Right atrium auricular region (tissue), 2 donors: ENCODE results near the gene TPST2. TPM values are rescaled to one million over a fixed set of nuclear protein-coding genes. Genes with fewer than 3 reads are reported as not detected.
"Not testable (repeated sequence)": the region's sequence is repeated elsewhere in the genome, so short reads cannot be mapped to it uniquely, and the experiment has no call there.

ENCODE experiments used
- DNase-seq: peaks from one replicate; pipeline ENCODE4 v3.0.0-alpha.2; 2019; ENCODE audit warnings: low spot score
- H3K27ac ChIP-seq, 2 donors: fragments of 200-600 bp; sonication (generic); 1 replicate in 1 of 2; 2 replicates in 1 of 2; pipeline ENCODE4 v1.5.1; 2016 to 2019
- H3K27me3 ChIP-seq, 2 donors: fragments of 200-600 bp; sonication (generic); one replicate each; pipeline versions ENCODE4 v1.5.1 to v1.6.0; 2017 to 2019
- H3K36me3 ChIP-seq: fragments of 200-600 bp; sonication (generic); one replicate; pipeline ENCODE4 v1.5.1; 2016
- H3K4me1 ChIP-seq, 2 donors: fragments of 200-600 bp; sonication (generic); one replicate each; pipeline versions ENCODE4 v1.5.1 to v1.6.0; 2017 to 2019
- H3K4me3 ChIP-seq, 2 donors: fragments of 200-600 bp; sonication (generic); 1 replicate in 1 of 2; 2 replicates in 1 of 2; pipeline ENCODE4 v1.5.1; 2017 to 2019; ENCODE audit warnings: mild to moderate bottlenecking in 1 of 2, moderate library complexity in 1 of 2
- H3K9me3 ChIP-seq, 2 donors: fragments of 200-600 bp; sonication (generic); one replicate each; pipeline ENCODE4 v1.5.1; 2019
- total RNA-seq, 2 donors: library from RNA; depleted of rRNA; stranded (reverse); fragments of >200 nt; gene quantifications; one replicate each; pipeline ENCODE4 v1.1.0, GENCODE V29; 2016
- TF ChIP-seq, protein P1 (sequence below), 2 donors: fragments of 200-600 bp; sonication (generic); IDR thresholded peaks; one replicate each; pipeline ENCODE4 v1.5.1; 2019; ENCODE audit warnings: antibody characterized with exemption in 2 of 2

The TPST2 gene
- total RNA-seq, 2 donors from 2014 or later: 63.4 to 104 TPM

DNA sequence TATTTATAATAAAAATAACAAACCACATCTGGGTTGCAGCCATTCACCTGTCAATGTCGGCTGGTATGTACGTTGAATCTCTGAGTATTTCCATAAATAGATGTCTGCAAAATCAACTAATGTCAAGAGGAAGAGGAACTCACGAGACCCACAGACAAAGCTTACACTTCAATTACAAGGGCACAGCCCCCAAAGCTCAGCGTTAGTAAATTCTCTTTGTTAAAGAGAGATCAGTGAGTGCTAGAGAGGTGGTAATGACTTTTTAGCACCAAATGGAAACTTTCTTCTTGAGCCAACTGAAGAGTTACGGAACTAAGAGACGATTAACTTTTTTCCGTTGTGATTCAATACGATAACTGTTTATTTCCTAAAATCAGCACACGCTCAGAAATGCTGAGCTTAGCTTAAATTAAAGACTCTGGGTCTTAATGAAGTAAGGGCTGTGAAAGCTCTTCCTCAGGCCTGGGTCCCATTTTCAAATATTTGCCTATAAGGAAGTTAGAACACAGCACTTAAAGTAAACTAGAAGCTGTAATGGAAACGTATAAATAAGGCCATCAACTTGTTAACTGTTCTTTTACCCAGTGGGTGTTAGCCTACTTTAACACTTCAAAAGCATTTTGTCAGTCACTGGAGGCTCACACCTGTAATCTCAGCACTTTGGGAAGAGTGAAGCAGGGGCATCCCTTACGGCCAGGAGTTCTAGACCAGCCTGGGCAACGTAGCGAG lies 54.9 kb downstream of the TPST2 start:
- DNase-seq: no peak
- H3K27ac ChIP-seq: no peak overlapping the region
- peaks cover 52% of the 10 kb centered on the region for H3K36me3 ChIP-seq
- no peaks in the 10 kb centered on the region for H3K4me1 ChIP-seq
- H3K4me3 ChIP-seq: no peak overlapping the region
- H3K27me3 ChIP-seq: no peaks in the 10 kb centered on the region
- TF ChIP-seq, protein P1, sequence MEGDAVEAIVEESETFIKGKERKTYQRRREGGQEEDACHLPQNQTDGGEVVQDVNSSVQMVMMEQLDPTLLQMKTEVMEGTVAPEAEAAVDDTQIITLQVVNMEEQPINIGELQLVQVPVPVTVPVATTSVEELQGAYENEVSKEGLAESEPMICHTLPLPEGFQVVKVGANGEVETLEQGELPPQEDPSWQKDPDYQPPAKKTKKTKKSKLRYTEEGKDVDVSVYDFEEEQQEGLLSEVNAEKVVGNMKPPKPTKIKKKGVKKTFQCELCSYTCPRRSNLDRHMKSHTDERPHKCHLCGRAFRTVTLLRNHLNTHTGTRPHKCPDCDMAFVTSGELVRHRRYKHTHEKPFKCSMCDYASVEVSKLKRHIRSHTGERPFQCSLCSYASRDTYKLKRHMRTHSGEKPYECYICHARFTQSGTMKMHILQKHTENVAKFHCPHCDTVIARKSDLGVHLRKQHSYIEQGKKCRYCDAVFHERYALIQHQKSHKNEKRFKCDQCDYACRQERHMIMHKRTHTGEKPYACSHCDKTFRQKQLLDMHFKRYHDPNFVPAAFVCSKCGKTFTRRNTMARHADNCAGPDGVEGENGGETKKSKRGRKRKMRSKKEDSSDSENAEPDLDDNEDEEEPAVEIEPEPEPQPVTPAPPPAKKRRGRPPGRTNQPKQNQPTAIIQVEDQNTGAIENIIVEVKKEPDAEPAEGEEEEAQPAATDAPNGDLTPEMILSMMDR (IDR thresholded peaks at IDR 0.05): no peak
- no peaks in the 10 kb centered on the region for H3K9me3 ChIP-seq

GRCh38 chr22:26534171-26534855 lies 55.6 kb downstream of the TPST2 start:
- no peaks in the 10 kb centered on the region for H3K4me1 ChIP-seq
- TF ChIP-seq, protein P1 (IDR thresholded peaks at IDR 0.05): no peak
- H3K9me3 ChIP-seq: no peaks in the 10 kb centered on the region
- DNase-seq: no peak
- no peaks in the 10 kb centered on the region for H3K27me3 ChIP-seq
- no peak overlapping the region for H3K27ac ChIP-seq
- peaks cover 49% of the 10 kb centered on the region for H3K36me3 ChIP-seq
- H3K4me3 ChIP-seq: no peak overlapping the region

DNA sequence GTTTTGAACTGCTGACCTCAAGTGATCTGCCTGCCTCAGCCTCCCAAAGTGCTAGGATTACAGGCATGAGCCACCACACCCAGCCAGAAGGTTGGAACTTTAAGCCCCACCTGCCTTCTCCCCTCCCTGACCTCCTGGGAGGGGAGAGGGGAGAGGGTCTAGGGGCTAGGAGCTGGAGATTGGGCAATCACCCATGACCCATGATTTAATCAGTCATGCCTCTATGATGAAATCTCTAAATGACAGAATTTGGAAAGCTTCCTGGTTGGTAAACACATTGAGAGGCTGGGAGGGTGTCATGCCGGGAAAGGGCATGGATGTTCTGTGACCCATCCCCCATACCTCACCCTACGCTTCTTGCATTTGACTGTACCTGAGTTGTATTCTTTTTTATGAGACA lies 60.6 kb downstream of the TPST2 start:
- Histone ChIP-seq H3K27ac (peak overlapping the region in 1 of 2 donors; percentile 89), H3K9me3 (no peaks in the 10 kb centered on the region), H3K4me3 (no peak overlapping the region), H3K4me1 (peaks cover 0 to 16% of the 10 kb centered on the region in 2 donors), H3K27me3 (no peaks in the 10 kb centered on the region), H3K36me3 (peaks cover 38% of the 10 kb centered on the region)
- no peak for DNase-seq
- TF ChIP-seq, protein P1 (IDR thresholded peaks at IDR 0.05): no peak

- H3K36me3 ChIP-seq: peaks cover 39% of the 10 kb centered on the region
These were observed 61.4 kb downstream of the TPST2 start for GRCh38 chr22:26528518-26528917.

DNA sequence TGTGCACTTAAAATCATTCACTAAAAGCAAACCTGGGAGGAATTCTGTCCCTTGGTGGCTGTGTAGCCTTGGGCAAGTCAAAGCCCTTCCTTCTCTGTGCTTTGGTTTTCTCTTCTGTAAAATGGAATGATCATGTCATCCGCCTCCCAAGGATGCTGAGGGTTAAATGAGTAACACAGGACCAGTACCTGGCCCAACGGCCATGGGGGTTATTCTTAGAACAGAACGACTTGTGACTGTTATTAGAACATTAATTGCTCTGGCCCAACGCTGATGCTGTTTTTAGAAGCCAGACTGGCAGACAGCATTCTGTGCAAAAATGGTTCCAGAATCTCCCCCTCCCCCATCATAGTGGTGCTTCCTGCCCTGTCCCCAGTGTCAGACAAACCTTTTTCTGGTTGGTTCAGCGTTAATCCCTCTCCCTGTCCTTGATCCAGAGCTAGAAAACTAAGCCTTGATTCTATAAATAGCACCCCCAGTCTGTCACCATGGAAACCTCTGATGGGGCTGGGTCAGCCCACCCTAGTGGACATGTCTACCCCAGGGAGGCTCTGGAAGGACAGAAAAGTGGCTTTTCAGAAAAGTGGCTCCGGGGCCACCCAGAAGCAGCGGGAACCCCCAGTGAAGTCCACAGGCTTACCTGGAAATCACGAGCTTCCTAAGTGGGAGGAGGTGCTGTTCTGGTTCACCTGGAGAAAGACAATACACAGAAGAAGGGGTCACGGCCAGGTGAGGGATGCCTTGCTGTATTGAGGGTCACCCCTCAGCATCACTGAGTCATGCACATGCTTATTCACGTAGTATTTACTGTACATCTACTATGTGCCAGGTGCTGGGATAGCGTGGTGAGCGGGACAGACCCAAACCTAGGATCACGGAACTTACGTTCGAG lies 62.1 kb downstream of the TPST2 start:
- Histone ChIP-seq H3K36me3 (peaks cover 39% of the 10 kb centered on the region), H3K27me3 (no peaks in the 10 kb centered on the region), H3K9me3 (no peaks in the 10 kb centered on the region), H3K4me3 (no peak overlapping the region), H3K4me1 (peaks cover 0 to 16% of the 10 kb centered on the region in 2 donors), H3K27ac (peak overlapping the region; percentile 73 to 89)
- TF ChIP-seq, protein P1 (IDR thresholded peaks at IDR 0.05): no peak
- DNase-seq: no peak

More at GRCh38 chr22:26528518-26528917, 61.4 kb downstream of the TPST2 start:
- peaks cover 0 to 16% of the 10 kb centered on the region in 2 donors for H3K4me1 ChIP-seq
- H3K4me3 ChIP-seq, DNase-seq, H3K27me3 ChIP-seq, H3K9me3 ChIP-seq: not testable (repeated sequence)
- H3K27ac ChIP-seq: peak overlapping the region; percentile 73 to 89
